ENCODE measurements around the gene SFRP5.

Gene SFRP5

DNA sequence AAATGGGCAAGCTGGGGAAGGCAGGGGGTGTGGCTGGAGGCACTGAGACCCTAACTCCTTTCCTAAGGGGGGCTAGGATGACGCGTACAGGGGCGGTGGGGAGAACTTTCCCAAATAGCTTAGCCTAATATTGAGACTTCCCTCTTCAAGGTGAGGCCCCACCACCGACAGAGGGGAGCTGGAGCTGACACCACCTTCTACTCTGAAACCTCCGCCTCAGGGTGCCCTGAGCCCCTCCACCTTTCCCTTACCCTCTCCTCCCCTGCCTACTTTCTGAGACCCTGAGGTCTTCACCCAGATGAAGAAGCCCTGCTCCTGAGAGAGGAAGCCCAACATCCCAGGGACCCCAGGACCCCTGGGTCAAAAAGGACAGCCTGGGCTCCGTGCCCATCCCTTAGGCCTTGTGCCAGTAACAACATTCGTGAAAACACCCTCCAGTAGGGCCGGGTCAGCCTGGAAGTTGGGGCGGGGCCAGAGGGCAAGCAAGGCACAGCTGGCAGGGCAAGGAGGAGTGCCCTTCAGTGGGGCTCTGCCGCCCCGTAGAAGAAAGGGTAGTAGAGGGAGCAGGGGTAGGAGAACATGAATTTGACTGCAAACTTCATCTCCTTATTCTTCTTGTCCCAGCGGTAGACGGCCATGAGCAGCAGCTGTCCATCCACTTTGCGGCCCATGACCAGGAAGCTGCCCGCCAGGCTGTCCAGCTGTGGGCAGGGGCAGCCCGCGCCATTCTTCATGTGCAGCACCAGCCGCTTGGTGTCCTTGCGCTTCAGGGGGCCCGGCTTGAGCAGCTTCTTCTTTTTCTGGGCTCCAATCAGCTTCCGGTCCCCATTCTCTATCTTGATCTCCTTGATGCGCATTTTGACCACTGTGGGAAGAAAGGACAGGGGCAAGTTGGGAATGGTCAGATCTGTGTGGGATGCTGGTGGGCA, 4.5 kb downstream of the SFRP5 start:
- no peak overlapping the region for H3K27ac ChIP-seq
- DNase-seq (ENCODE audit: low spot score), result no peak
- ChIA-PET CTCF (interaction anchor here (0.6 to 1.1 kb wide), 2 partner anchors 25 to 90 kb away, joined by 4 read pairs; no protein-coding TSS in a partner anchor), POLR2A (ENCODE audit: low non-redundant PET) (no interaction called here)
- TF ChIP-seq, protein P1, sequence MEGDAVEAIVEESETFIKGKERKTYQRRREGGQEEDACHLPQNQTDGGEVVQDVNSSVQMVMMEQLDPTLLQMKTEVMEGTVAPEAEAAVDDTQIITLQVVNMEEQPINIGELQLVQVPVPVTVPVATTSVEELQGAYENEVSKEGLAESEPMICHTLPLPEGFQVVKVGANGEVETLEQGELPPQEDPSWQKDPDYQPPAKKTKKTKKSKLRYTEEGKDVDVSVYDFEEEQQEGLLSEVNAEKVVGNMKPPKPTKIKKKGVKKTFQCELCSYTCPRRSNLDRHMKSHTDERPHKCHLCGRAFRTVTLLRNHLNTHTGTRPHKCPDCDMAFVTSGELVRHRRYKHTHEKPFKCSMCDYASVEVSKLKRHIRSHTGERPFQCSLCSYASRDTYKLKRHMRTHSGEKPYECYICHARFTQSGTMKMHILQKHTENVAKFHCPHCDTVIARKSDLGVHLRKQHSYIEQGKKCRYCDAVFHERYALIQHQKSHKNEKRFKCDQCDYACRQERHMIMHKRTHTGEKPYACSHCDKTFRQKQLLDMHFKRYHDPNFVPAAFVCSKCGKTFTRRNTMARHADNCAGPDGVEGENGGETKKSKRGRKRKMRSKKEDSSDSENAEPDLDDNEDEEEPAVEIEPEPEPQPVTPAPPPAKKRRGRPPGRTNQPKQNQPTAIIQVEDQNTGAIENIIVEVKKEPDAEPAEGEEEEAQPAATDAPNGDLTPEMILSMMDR (conservative IDR thresholded peaks at IDR 0.05; ENCODE audit: low read depth), result no peak

DNA sequence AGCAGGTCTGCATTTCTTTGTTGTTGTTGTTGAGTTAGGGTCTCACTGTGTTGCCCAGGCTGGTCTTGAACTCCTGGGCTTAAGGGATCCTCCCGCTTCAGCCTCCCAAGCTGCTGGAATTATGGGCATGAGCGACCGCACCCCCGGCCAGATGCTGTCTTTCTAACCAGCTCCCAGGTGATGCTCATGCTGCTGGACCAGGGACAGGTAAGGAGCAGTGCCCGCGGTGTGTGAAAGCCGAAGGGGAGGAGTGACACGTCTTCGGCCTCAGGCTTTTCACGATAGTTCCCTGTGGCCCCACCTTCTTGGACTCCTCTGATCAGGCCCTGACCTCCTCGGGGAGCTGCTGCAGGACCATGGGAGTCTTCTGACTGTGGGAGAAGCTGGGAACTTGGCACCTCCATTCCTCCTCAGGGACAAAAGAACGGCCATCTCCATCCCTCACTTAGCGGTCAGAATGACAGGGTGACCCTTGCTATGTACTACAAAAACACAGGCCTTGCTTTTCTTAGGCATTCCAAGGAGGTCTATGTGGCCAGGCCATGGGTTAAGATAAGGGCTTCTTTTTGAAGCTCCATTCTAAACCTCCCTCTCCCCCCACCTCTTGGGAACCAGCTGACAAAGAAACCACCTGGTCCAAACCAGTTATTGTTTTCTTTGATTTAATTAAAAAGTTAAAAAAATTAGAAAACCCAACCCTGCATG, 5.5 kb downstream of the SFRP5 start:
- DNase-seq (ENCODE audit: low spot score), result no peak
- ChIA-PET CTCF (no interaction called here), POLR2A (ENCODE audit: low non-redundant PET) (no interaction called here)
- no peak overlapping the region for H3K27ac ChIP-seq
- TF ChIP-seq, protein P1 (conservative IDR thresholded peaks at IDR 0.05; ENCODE audit: low read depth), result no peak

DNA sequence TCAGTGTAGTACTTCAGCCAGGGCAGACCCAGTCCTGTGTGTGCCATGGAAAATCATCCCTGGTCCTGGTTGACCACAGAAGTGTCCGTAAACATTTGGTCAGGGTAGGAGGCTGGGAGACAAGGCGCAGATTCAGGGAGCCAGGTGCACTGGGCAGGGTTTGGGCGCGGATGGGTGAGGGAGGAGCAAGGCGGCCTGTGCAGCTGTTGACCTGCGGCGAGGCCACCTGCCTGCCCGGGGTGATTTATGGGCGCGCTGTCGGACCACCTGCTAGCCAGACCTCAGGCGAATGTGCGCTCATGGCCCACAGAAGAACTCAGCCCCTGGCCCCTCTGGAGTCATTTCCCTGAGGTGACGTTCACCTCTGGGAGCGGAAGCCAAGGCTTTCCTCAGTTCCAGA, 6.6 kb downstream of the SFRP5 start:
- DNase-seq (ENCODE audit: low spot score), result no peak
- ChIA-PET CTCF (interaction anchor here (1.4 kb wide), 1 partner anchor 104 kb away, joined by 4 read pairs; no protein-coding TSS in a partner anchor), POLR2A (ENCODE audit: low non-redundant PET) (no interaction called here)
- TF ChIP-seq, protein P1 (conservative IDR thresholded peaks at IDR 0.05; ENCODE audit: low read depth), result no peak
- H3K27ac ChIP-seq, result no peak overlapping the region

DNA sequence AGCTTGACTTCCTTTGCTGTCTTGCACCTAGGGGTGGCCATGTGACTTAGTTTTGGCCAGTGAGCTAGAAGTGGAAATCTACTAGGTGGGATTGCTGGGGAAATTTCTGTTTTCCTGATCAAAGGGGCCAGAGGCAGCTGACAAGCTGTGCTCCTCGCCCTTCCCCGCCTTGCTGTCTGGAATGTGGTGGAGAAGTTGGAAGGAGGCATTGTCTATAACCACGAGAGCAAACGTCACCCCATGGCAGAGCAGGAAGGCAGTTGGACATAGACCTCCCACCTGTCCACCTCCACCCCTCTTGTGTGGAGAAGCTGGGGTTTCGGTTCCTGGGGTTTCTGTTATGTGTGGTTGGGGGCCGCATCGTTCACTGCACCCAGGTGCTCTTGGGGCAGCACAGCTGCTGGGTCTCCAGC, 7.3 kb downstream of the SFRP5 start:
- ChIA-PET POLR2A (ENCODE audit: low non-redundant PET) (no interaction called here), CTCF (interaction anchor here (0.6 to 1.4 kb wide), 4 partner anchors 26 to 413 kb away, joined by 3 to 4 read pairs (median 4); no protein-coding TSS in a partner anchor)
- no peak for DNase-seq (ENCODE audit: low spot score)
- TF ChIP-seq, protein P1 (conservative IDR thresholded peaks at IDR 0.05; ENCODE audit: low read depth), result no peak
- H3K27ac ChIP-seq, result no peak overlapping the region

DNA sequence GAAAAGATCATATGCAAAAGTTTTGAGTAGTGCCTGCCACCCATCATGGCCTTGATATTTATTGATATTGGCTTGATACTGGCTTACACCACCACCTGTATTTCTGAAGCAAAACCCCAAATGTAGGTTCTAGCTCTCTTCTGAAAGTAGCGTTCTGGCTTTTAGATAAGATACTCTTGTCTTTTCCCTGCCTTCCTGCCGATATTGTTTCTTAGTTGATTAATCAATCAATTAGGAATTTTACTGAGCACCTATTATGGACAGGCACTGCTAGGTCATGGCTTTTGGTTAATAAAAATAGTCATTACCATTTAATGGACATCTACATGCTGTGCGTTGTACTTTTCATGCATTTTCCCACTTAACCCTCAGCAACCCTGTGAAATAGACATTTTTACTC, 7.9 kb downstream of the SFRP5 start:
- no peak for DNase-seq (ENCODE audit: low spot score)
- POLR2A ChIA-PET (ENCODE audit: low non-redundant PET), result interaction anchor here (0.6 kb wide), 1 partner anchor 26 kb away, joined by 3 read pairs; no protein-coding TSS in a partner anchor
- CTCF ChIA-PET, result interaction anchor here (0.6 to 1.4 kb wide), 5 partner anchors 20 to 413 kb away, joined by 3 to 8 read pairs (median 3); no protein-coding TSS in a partner anchor
- TF ChIP-seq, protein P1 (conservative IDR thresholded peaks at IDR 0.05; ENCODE audit: low read depth), result no peak
- H3K27ac ChIP-seq, result no peak overlapping the region

DNA sequence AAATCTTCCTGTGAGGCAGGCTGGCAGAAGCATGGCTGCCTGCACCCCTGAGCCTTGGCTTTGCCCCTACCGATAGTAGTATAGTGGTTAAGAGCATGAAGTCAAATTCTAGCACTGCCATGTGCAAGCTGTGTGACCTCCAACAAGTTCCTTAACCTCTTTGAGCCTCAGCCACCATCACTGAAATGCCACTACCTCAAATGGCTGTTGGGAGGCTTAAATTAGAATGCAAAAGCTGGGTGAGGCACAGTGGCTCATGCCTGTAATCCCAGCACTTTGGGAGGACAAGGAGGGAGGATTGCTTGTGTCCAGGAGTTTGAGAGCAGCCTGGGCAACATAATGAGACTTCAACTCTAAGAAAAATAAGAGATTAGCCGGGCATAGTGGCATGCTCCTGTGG, 8.4 kb downstream of the SFRP5 start:
- POLR2A ChIA-PET (ENCODE audit: low non-redundant PET), result interaction anchor here (0.6 kb wide), 1 partner anchor 25 kb away, joined by 3 read pairs; no protein-coding TSS in a partner anchor
- DNase-seq (ENCODE audit: low spot score), result no peak
- TF ChIP-seq, protein P1 (conservative IDR thresholded peaks at IDR 0.05; ENCODE audit: low read depth), result no peak
- no peak overlapping the region for H3K27ac ChIP-seq
- CTCF ChIA-PET, result interaction anchor here (0.6 to 1.1 kb wide), 3 partner anchors 18 to 282 kb away, joined by 3 to 8 read pairs (median 4); no protein-coding TSS in a partner anchor

Data from RWPE1 (cell line).